ENCODE data around the gene GRK2. TPM values are rescaled to one million over a fixed set of nuclear protein-coding genes. Genes with fewer than 3 reads are reported as not detected.
A peak's percentile ranks its signal among the peaks of the same experiment; 100 is the strongest.

Gene GRK2
- total and polyA plus RNA-seq, 7 donors: 32.1 to 152 (median 48.2) TPM

DNA sequence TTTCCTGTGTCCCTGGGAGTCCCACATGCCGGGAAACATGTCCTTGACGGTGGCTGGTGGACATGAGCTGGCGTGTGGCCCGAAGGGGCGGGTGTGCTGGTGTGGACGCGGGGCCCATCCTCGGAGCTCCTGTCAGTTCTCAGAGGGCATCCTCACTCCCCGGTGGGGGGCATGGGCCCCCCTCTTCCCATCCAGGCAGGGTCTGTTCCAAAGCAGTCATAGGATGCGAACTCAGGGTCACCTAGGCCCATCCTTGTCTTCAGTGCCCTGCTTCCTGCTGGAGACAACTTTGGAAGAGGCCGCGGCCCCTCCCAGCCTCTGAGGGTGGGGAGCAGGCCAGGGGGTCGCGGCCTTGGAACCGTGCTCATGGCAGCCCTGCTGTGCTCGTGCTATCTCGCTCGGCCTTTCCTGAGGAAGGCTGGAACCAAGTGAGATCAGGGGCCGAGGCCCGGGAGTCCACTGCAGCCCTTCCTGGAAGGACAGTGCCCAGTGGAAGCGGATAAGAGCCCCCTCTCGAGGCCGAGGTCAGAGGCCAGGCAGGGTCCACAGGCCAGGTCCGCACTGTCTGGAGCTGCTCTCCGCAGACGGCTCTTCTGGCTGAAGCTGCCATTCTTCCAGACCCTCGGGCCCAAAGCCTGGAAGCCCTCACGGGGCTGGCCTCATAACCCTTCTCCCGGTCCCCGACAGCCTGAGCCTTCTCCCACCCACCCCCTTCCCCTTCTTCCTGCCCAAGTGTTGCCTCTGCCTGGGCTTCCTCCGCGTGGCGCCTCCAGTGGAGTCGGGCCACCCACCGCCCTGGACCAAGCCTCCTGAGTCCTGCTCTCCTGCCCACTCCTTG is 8.7 kb downstream of the GRK2 start:
- intact Hi-C loops (cut with DNase I): no loop called here
- DNase-seq: peak; percentile 70
- no peak for TF ChIP-seq POLR2A (IDR thresholded peaks at IDR 0.05)
- TF ChIP-seq EP300 (IDR thresholded peaks at IDR 0.05): no peak
- WGBS, 2 donors: 62 to 78% methylated on average over 35 of the region's 35 CpGs
- Histone ChIP-seq H3K27ac (peak overlapping the region; percentile 64 to 89 (median 84)), H3K4me3 (no peak overlapping the region), H3K9me3 (no peaks in the 10 kb centered on the region), H3K4me1 (peaks cover 0 to 99% (median 87%) of the 10 kb centered on the region in 4 donors), H3K27me3 (no peaks in the 10 kb centered on the region), H3K36me3 (peaks cover 7 to 14% (median 11%) of the 10 kb centered on the region in 4 donors)

DNA sequence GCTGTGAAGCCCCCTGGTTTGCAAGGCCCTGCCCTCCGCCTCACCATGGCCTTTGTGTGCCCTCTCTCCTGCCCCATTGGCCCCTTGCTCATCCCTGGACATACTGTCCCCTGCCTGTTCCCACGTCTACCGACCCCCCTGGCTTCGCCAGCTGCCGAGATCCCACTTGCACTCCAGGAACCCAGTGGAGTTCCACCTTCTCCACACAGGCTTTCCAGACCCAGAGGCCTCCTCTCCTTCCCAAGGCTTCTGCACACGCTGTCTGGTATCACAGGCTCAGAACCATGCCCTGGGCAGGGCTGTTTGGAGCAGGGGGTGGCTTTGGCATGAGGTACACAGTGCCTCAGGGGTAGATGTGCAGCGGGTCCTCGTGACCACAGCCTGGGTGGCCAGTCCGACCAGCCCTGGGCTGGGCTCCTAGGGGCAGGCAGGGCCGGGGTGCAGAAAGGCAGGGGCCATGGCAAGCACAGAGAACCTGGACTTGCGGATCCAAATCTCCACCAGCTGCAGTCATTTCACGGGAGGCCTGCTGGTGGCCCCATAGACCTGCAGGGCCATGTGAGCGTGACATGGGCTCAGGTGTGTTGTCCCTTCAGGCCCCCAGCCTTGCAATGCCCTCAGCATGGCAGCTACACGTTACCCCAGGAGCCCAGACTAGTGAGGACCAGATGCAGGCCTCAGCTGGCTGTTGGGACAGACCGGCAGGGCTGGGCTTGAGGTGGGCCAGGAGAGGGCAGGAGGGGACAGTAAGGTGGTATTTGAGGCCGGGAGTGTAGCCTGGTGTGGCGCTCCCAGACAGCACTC is 9.5 kb downstream of the GRK2 start:
- WGBS, 2 donors: 83 to 88% methylated on average over 17 of the region's 17 CpGs

DNA sequence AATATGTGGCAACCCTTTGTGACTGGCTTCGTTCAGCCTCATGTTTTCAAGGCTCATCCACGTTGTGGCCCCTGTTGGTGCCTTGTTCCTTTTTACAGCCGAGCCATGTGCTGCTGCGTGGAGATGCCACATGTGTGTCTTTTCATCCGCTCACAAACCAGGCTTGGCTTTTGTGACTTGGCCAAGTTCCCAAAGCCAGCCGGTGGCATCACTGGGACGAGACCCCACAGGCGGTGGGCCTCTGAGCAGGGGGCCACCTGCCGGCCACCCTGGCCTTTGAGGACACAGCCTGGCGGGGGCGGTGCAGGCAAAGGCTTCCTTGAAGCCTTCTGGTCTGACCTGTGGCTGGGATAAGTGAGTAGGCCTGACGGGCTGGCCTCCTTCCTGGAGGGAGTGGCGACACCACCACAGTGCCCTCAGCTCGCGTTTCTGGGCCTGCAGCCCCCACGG is 10.5 kb downstream of the GRK2 start:
- TF ChIP-seq POLR2AphosphoS5 (IDR thresholded peaks at IDR 0.05): no peak
- TF ChIP-seq EP300 (IDR thresholded peaks at IDR 0.05): no peak
- TF ChIP-seq, protein P1, sequence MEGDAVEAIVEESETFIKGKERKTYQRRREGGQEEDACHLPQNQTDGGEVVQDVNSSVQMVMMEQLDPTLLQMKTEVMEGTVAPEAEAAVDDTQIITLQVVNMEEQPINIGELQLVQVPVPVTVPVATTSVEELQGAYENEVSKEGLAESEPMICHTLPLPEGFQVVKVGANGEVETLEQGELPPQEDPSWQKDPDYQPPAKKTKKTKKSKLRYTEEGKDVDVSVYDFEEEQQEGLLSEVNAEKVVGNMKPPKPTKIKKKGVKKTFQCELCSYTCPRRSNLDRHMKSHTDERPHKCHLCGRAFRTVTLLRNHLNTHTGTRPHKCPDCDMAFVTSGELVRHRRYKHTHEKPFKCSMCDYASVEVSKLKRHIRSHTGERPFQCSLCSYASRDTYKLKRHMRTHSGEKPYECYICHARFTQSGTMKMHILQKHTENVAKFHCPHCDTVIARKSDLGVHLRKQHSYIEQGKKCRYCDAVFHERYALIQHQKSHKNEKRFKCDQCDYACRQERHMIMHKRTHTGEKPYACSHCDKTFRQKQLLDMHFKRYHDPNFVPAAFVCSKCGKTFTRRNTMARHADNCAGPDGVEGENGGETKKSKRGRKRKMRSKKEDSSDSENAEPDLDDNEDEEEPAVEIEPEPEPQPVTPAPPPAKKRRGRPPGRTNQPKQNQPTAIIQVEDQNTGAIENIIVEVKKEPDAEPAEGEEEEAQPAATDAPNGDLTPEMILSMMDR (IDR thresholded peaks at IDR 0.05): no peak
- TF ChIP-seq POLR2A (IDR thresholded peaks at IDR 0.05): no peak
- intact Hi-C loops (cut with DNase I): no loop called here
- Histone ChIP-seq H3K4me3 (peak overlapping the region in 3 of 4 donors; percentile 38 to 41 (median 40)), H3K9me3 (no peaks in the 10 kb centered on the region), H3K27me3 (no peaks in the 10 kb centered on the region), H3K4me1 (peaks cover 0 to 81% (median 69%) of the 10 kb centered on the region in 4 donors), H3K36me3 (peaks cover 25 to 32% (median 28%) of the 10 kb centered on the region in 4 donors), H3K27ac (peak overlapping the region; percentile 84 to 89 (median 85))
- WGBS, 2 donors: 11 to 17% methylated on average over 16 of the region's 16 CpGs
- DNase-seq: peak; percentile 74

More for the DNA sequence above, 9.5 kb downstream of the GRK2 start:
- H3K36me3 ChIP-seq: peaks cover 15 to 22% (median 19%) of the 10 kb centered on the region in 4 donors
- peaks cover 0 to 91% (median 79%) of the 10 kb centered on the region in 4 donors for H3K4me1 ChIP-seq
- TF ChIP-seq EP300 (IDR thresholded peaks at IDR 0.05): no peak
- TF ChIP-seq POLR2A (IDR thresholded peaks at IDR 0.05): no peak
- TF ChIP-seq POLR2AphosphoS5 (IDR thresholded peaks at IDR 0.05): no peak
- TF ChIP-seq, protein P1 (IDR thresholded peaks at IDR 0.05): no peak
- intact Hi-C loops (cut with DNase I): no loop called here
- no peak overlapping the region for H3K4me3 ChIP-seq
- peak overlapping the region; percentile 84 to 89 (median 85) for H3K27ac ChIP-seq
- DNase-seq: peak; percentile 59
- no peaks in the 10 kb centered on the region for H3K9me3 ChIP-seq
- no peaks in the 10 kb centered on the region for H3K27me3 ChIP-seq

DNA sequence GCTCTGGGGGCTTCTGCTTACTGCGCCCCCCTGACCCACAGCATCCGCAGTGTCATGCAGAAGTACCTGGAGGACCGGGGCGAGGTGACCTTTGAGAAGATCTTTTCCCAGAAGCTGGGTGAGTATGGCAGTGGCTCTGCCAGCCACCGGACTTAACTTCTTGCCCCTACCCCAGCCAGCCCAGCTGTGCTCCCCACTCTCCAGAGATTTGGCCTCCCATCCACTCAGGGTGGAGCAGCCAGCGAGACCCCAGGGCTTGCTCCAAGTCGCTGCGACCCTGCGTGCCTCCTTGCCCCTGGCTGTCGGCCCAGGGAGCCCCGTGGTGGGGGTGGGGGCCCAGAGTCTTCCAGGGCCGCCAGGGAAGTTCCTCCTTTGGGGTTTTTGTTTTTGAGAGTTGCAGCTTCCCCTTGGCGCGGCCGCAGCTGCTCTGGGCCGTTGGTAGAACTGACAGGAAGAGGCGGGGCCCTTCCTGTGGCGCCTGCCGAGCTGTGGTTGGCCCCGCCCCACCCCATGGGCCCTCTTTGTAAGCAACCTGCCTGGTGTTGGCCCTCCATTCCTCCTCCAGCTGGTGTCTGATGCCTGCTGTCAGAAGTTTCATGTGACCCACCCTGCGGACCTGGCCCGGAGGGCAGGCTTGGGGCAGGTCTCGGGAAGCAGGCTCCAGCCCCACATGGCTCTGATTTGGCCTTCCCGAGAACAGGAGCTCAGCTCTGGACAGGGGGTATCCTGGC is 11.1 kb downstream of the GRK2 start:
- TF ChIP-seq POLR2AphosphoS5 (IDR thresholded peaks at IDR 0.05) (peak in 2 of 4 donors; percentile 57 to 64), POLR2A (IDR thresholded peaks at IDR 0.05) (no peak)
- peaks cover 0 to 75% (median 63%) of the 10 kb centered on the region in 4 donors for H3K4me1 ChIP-seq
- no peaks in the 10 kb centered on the region for H3K9me3 ChIP-seq
- WGBS, 2 donors: 7 to 12% methylated on average over 24 of the region's 24 CpGs
- H3K27ac ChIP-seq: peak overlapping the region; percentile 84 to 89 (median 85)
- intact Hi-C loops (cut with DNase I): no loop called here
- H3K27me3 ChIP-seq: no peaks in the 10 kb centered on the region
- H3K36me3 ChIP-seq: peaks cover 31 to 38% (median 34%) of the 10 kb centered on the region in 4 donors
- DNase-seq: peak; percentile 96
- peak overlapping the region in 3 of 4 donors; percentile 38 to 41 (median 40) for H3K4me3 ChIP-seq
